OCI-LY1 (cell line): Measurements from ENCODE around the gene PLA2G1B.
A peak's percentile ranks its signal among the peaks of the same experiment; 100 is the strongest.

Experiments used
- H2AFZ ChIP-seq: fragments of 200-600 bp; sonication (generic), shearing (Covaris generic); 2 replicates; pipeline ENCODE4 v1.6.0; 2014; ENCODE audit warnings: antibody characterized with exemption, mild to moderate bottlenecking, low read length
- H3F3A ChIP-seq: fragments of 200-600 bp; sonication (generic), shearing (Covaris generic); 2 replicates; pipeline ENCODE4 v1.6.0; 2014; ENCODE audit warnings: mild to moderate bottlenecking, antibody characterized with exemption, low read length, moderate library complexity; ENCODE audit not compliant: insufficient read depth
- H3K27ac ChIP-seq: fragments of 200-600 bp; sonication (generic); 2 replicates; pipeline ENCODE4 v1.5.1; 2014; ENCODE audit warnings: low read length, mixed run types, mild to moderate bottlenecking, low read depth; ENCODE audit not compliant: poor library complexity, severe bottlenecking
- H3K27me3 ChIP-seq: fragments of 200-600 bp; sonication (generic); 2 replicates; pipeline ENCODE4 v1.6.0; 2014; ENCODE audit warnings: antibody characterized with exemption, mild to moderate bottlenecking, low read length, moderate library complexity; ENCODE audit not compliant: insufficient read depth
- H3K36me3 ChIP-seq: fragments of 200-600 bp; sonication (generic); 2 replicates; pipeline ENCODE4 v1.6.1; 2014; ENCODE audit warnings: mild to moderate bottlenecking, antibody characterized with exemption, low read length, moderate library complexity, mixed read lengths; ENCODE audit not compliant: insufficient read depth
- H3K4me1 ChIP-seq: fragments of 200-600 bp; sonication (generic); 2 replicates; pipeline ENCODE4 v1.5.1; 2014; ENCODE audit warnings: mild to moderate bottlenecking, low read length, moderate library complexity; ENCODE audit not compliant: insufficient read depth, severe bottlenecking
- H3K4me2 ChIP-seq: fragments of 200-600 bp; sonication (generic), shearing (Covaris generic); 2 replicates; pipeline ENCODE4 v1.6.1; 2014; ENCODE audit warnings: low read length
- H3K4me3 ChIP-seq: fragments of 200-600 bp; sonication (generic); 2 replicates; pipeline ENCODE4 v1.5.1; 2014; ENCODE audit warnings: low read length, low read depth, mild to moderate bottlenecking, mixed read lengths; ENCODE audit not compliant: poor library complexity, severe bottlenecking
- H3K79me2 ChIP-seq: fragments of 200-600 bp; shearing (Covaris generic); 2 replicates; pipeline ENCODE4 v1.6.1; 2016; ENCODE audit warnings: mixed run types, low read length, mixed read lengths; ENCODE audit not compliant: insufficient read depth
- H3K9ac ChIP-seq: fragments of 200-600 bp; sonication (generic), shearing (Covaris generic); 2 replicates; pipeline ENCODE4 v1.6.1; 2014; ENCODE audit warnings: mild to moderate bottlenecking, low read length, mixed read lengths
- H3K9me2 ChIP-seq: fragments of 200-600 bp; sonication (generic), shearing (Covaris generic); 2 replicates; pipeline ENCODE4 v1.6.1; 2014; ENCODE audit warnings: low read depth, mild to moderate bottlenecking, low read length, mixed read lengths
- H3K9me3 ChIP-seq: fragments of 200-600 bp; shearing (Covaris generic); 2 replicates; pipeline ENCODE4 v1.6.1; 2014; ENCODE audit warnings: low read length, mixed read lengths
- H4K20me1 ChIP-seq: fragments of 200-600 bp; sonication (generic), shearing (Covaris generic); 2 replicates; pipeline ENCODE4 v1.6.0; 2016; ENCODE audit warnings: mild to moderate bottlenecking, low read length; ENCODE audit not compliant: insufficient read depth
- CTCF ChIP-seq: fragments of 200-600 bp; sonication (generic), shearing (Covaris generic); IDR thresholded peaks from 2 replicates; pipeline ENCODE4 v1.5.1; 2017; ENCODE audit warnings: mild to moderate bottlenecking, antibody characterized with exemption, low read length, moderate library complexity, mixed read lengths
- EZH2 ChIP-seq: fragments of 200-600 bp; sonication (generic), shearing (Covaris generic); IDR thresholded peaks from 2 replicates; pipeline ENCODE4 v1.8.0; 2017; ENCODE audit warnings: borderline replicate concordance, mixed run types, mild to moderate bottlenecking, antibody characterized with exemption, low read length, moderate library complexity, mixed read lengths

The PLA2G1B gene

DNA sequence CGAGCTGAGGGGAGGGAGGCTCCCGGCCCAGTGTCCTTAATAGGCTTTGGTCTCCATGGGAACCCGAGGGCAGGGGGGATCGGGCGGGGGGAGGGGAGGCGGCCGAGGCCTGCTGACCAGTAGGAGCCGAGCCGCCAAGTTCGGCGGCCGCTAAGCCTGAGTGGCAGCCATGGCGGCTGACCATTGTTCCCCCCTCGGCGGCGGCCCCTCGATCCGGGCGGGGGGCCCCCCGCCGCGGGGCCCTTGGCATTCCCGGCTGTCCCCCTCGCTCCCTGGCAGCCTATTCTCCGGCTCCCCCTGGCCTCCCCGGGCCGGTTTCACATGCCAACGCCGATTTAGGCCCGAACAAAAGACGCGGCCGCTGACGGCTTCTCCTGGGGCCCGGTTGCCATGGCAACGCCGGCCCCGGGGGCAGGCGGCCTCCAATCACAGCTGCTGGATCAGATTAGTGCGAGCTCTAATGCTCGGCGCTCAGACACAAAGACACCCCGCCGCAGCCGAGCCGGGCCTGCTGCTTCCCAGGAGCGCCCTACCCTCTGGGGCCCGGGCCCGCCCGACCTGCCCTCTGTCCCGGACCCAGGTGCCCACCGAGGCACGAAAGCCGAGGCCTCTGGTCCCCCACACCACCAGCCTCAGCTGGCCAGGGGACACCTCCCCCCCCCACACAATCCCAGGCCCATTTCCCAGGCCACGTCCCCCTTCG is 34.1 kb upstream of the PLA2G1B start:
- Histone ChIP-seq H3K36me3 (no peaks in the 10 kb centered on the region), H4K20me1 (no peaks in the 10 kb centered on the region), H3F3A (no peaks in the 10 kb centered on the region), H3K27me3 (peaks cover 10% of the 10 kb centered on the region; the same call in 1 of the 2 replicates), H3K4me2 (no peak overlapping the region), H3K4me3 (no peak overlapping the region), H3K9me3 (no peaks in the 10 kb centered on the region), H3K9ac (no peak overlapping the region), H3K27ac (no peak overlapping the region), H3K4me1 (no peaks in the 10 kb centered on the region), H3K79me2 (no peaks in the 10 kb centered on the region), H3K9me2 (no peaks in the 10 kb centered on the region), H2AFZ (no peak overlapping the region)
- TF ChIP-seq EZH2 (no peak), CTCF (no peak)

DNA sequence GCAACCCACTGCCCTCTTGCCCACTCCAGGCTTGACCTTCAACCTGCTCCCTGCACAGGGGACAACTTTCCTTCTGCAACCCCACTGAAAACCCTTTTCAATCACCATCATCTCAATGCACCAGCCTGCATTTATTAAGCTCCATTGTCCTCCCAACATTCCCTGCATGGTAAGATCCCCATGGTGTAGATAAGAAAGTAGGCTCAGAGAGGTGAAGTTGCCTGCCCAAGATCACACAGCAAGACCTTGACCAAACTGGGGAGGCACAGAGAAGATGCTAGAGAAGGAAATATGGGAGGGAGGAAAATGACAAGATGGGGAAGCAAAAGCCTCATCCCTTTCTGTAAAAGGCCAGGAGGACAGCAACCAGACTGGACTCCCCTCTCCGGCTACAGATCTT is 31.5 kb upstream of the PLA2G1B start:
- no peak overlapping the region for H3K9ac ChIP-seq

GRCh38 chr12:120358412-120359100 is 31.0 kb upstream of the PLA2G1B start:
- no peaks in the 10 kb centered on the region for H3K4me1 ChIP-seq
- H3K79me2 ChIP-seq: no peaks in the 10 kb centered on the region
- TF ChIP-seq EZH2: no peak
- TF ChIP-seq CTCF: peak; percentile 26; the same call in 1 of the 2 replicates
- H3K4me3 ChIP-seq: no peak overlapping the region
- no peaks in the 10 kb centered on the region for H3K9me2 ChIP-seq
- no peak overlapping the region for H3K4me2 ChIP-seq
- no peak overlapping the region for H2AFZ ChIP-seq
- no peaks in the 10 kb centered on the region for H3K36me3 ChIP-seq
- H3K9me3 ChIP-seq: no peaks in the 10 kb centered on the region
- H3K9ac ChIP-seq: no peak overlapping the region
- H4K20me1 ChIP-seq: no peaks in the 10 kb centered on the region
- H3K27me3 ChIP-seq: peaks cover 7% of the 10 kb centered on the region; the same call in 1 of the 2 replicates
- H3K27ac ChIP-seq: no peak overlapping the region
- no peaks in the 10 kb centered on the region for H3F3A ChIP-seq

More for the DNA sequence above, 31.5 kb upstream of the PLA2G1B start:
- H4K20me1 ChIP-seq: no peaks in the 10 kb centered on the region
- peaks cover 7% of the 10 kb centered on the region; the same call in 1 of the 2 replicates for H3K27me3 ChIP-seq
- H3K9me2 ChIP-seq: no peaks in the 10 kb centered on the region
- H3K36me3 ChIP-seq: no peaks in the 10 kb centered on the region
- no peak overlapping the region for H3K4me3 ChIP-seq
- no peak overlapping the region for H3K27ac ChIP-seq
- no peaks in the 10 kb centered on the region for H3K9me3 ChIP-seq
- H2AFZ ChIP-seq: no peak overlapping the region
- no peaks in the 10 kb centered on the region for H3K79me2 ChIP-seq
- no peaks in the 10 kb centered on the region for H3K4me1 ChIP-seq
- no peaks in the 10 kb centered on the region for H3F3A ChIP-seq
- TF ChIP-seq EZH2: no peak
- TF ChIP-seq CTCF: no peak
- H3K4me2 ChIP-seq: no peak overlapping the region
